Mesothelial cell of epicardium (in vitro differentiated cells): Measurements from ENCODE around the gene SMIM5. TPM values are rescaled to one million over a fixed set of nuclear protein-coding genes. Genes with fewer than 3 reads are reported as not detected.

Experiments
- DNase-seq, 2 experiments: peaks; one replicate each; pipeline ENCODE4 v3.0.0; 2021; ENCODE audit warnings: low spot score in 2 of 2; ENCODE audit not compliant: unreplicated experiment in 2 of 2
- H3K27ac Mint-ChIP-seq: 2 replicates; pipeline ENCODE4 v1.8.0; 2021; ENCODE audit warnings: mixed read lengths
- H3K27me3 Mint-ChIP-seq: 2 replicates; pipeline ENCODE4 v1.8.0; 2021; ENCODE audit warnings: low read depth, mixed read lengths
- H3K36me3 Mint-ChIP-seq: 2 replicates; pipeline ENCODE4 v1.8.0; 2021; ENCODE audit warnings: mixed read lengths
- H3K4me1 Mint-ChIP-seq: 2 replicates; pipeline ENCODE4 v1.8.0; 2021; ENCODE audit warnings: mixed read lengths
- H3K4me3 Mint-ChIP-seq: 2 replicates; pipeline ENCODE4 v1.8.0; 2021; ENCODE audit warnings: mild to moderate bottlenecking, moderate library complexity, mixed read lengths
- H3K9me3 Mint-ChIP-seq: 2 replicates; pipeline ENCODE4 v1.8.0; 2021; ENCODE audit warnings: mixed read lengths
- CTCF ChIP-seq: fragments of 200-600 bp; sonication (generic); IDR thresholded peaks from one replicate; pipeline ENCODE4 v1.5.0; 2021; ENCODE audit warnings: antibody characterized with exemption; ENCODE audit not compliant: unreplicated experiment
- total RNA-seq: library from RNA; stranded (reverse); gene quantifications from 3 replicates; pipeline ENCODE4 v1.2.1, GENCODE V29; 2021

SMIM5 gene
- total RNA-seq, 1 donor from 2014 or later = 1.7 TPM

- peaks cover 21% of the 10 kb centered on the region for H3K4me1 Mint-ChIP-seq
- H3K36me3 Mint-ChIP-seq = peaks cover 2% of the 10 kb centered on the region
- H3K27me3 Mint-ChIP-seq = no peaks in the 10 kb centered on the region
- H3K4me3 Mint-ChIP-seq = no peak overlapping the region
- DNase-seq = no peak
- TF ChIP-seq CTCF = no peak
- no peaks in the 10 kb centered on the region for H3K9me3 Mint-ChIP-seq
- H3K27ac Mint-ChIP-seq = no peak overlapping the region
Observed at GRCh38 chr17:75630071-75630917, 2.9 kb upstream of the SMIM5 start.

- Mint-ChIP-seq H3K27me3 (no peaks in the 10 kb centered on the region), H3K4me1 (peaks cover 21% of the 10 kb centered on the region), H3K27ac (no peak overlapping the region), H3K9me3 (no peaks in the 10 kb centered on the region), H3K36me3 (peaks cover 2% of the 10 kb centered on the region), H3K4me3 (no peak overlapping the region)
- no peak for DNase-seq
- no peak for TF ChIP-seq CTCF
Observed at GRCh38 chr17:75631353-75631752, 1.9 kb upstream of the SMIM5 start.

GRCh38 chr17:75632428-75632827, 806 bp upstream of the SMIM5 start:
- Mint-ChIP-seq H3K4me1 (peaks cover 21% of the 10 kb centered on the region), H3K36me3 (peaks cover under 1% of the 10 kb centered on the region), H3K9me3 (no peaks in the 10 kb centered on the region), H3K4me3 (no peak overlapping the region), H3K27ac (no peak overlapping the region), H3K27me3 (no peaks in the 10 kb centered on the region)
- TF ChIP-seq CTCF = no peak
- no peak for DNase-seq

- DNase-seq = peak; percentile 66 to 91
- H3K9me3 Mint-ChIP-seq = no peaks in the 10 kb centered on the region
- peak overlapping the region; percentile 82 for H3K27ac Mint-ChIP-seq
- peak overlapping the region; percentile 50 for H3K4me3 Mint-ChIP-seq
- peaks cover 21% of the 10 kb centered on the region for H3K4me1 Mint-ChIP-seq
- no peaks in the 10 kb centered on the region for H3K36me3 Mint-ChIP-seq
- TF ChIP-seq CTCF = peak; percentile 45
- no peaks in the 10 kb centered on the region for H3K27me3 Mint-ChIP-seq
Observed at GRCh38 chr17:75633486-75634375, 497 bp downstream of the SMIM5 start.

- Mint-ChIP-seq H3K36me3 (no peaks in the 10 kb centered on the region), H3K4me1 (peaks cover 21% of the 10 kb centered on the region), H3K27ac (no peak overlapping the region), H3K4me3 (no peak overlapping the region), H3K9me3 (no peaks in the 10 kb centered on the region), H3K27me3 (no peaks in the 10 kb centered on the region)
- no peak for DNase-seq
- TF ChIP-seq CTCF = no peak
Observed at GRCh38 chr17:75634376-75634740, 1.1 kb downstream of the SMIM5 start.
